ENCODE measurements around the gene CLEC9A. TPM values are rescaled to one million over a fixed set of nuclear protein-coding genes. Genes with fewer than 3 reads are reported as not detected.

Gene CLEC9A
- total RNA-seq, 1 experiment from 2014 or later = not detected

- H3F3A ChIP-seq (ENCODE audit: low read length, unreplicated experiment) = no peaks in the 10 kb centered on the region
- H3K4me3 ChIP-seq (ENCODE audit: low read length) = no peak overlapping the region; the same call in 1 of the 2 replicates
- TF ChIP-seq CTCF (conservative IDR thresholded peaks at IDR 0.05; ENCODE audit: low read depth, low read length) = no peak
- no peak for TF ChIP-seq EZH2 (IDR thresholded peaks at IDR 0.05; ENCODE audit: low read length, unreplicated experiment)
- TF ChIP-seq EZH2phosphoT487 (IDR thresholded peaks at IDR 0.05; ENCODE audit: borderline replicate concordance, low read length) = no peak
- BruUV-seq (replicated peaks) = no TSS peak
- H3K4me1 ChIP-seq (ENCODE audit: insufficient read depth, low read length) = peaks cover 24% of the 10 kb centered on the region
- H3K79me2 ChIP-seq (ENCODE audit: low read length) = no peaks in the 10 kb centered on the region
- no peaks in the 10 kb centered on the region for H4K20me1 ChIP-seq (ENCODE audit: low read length)
- no peaks in the 10 kb centered on the region for H3K27me3 ChIP-seq (ENCODE audit: low read length)
- H3K9me3 ChIP-seq (ENCODE audit: low read length) = no peaks in the 10 kb centered on the region
- ATAC-seq (peak; percentile 87), DNase-seq (peak; percentile 86)
- intact Hi-C loops (cut with micrococcal nuclease) = loop anchor here (2.0 to 5.0 kb wide), 2 partner anchors 15 to 161 kb away; no protein-coding TSS in a partner anchor
- peak overlapping the region; percentile 59 for H2AFZ ChIP-seq (ENCODE audit: low read length)
- H3K36me3 ChIP-seq (ENCODE audit: low read depth, low read length) = no peaks in the 10 kb centered on the region
- peak overlapping the region; percentile 66 for H3K4me2 ChIP-seq (ENCODE audit: low read length)
- H3K9me2 ChIP-seq (replicated peaks; ENCODE audit: low read length) = no peaks in the 10 kb centered on the region
- ChIA-PET CTCF (interaction anchor here (0.6 to 1.0 kb wide), 2 partner anchors 22 to 214 kb away, joined by 3 to 4 read pairs; no protein-coding TSS in a partner anchor), POLR2A (ENCODE audit: unreplicated experiment) (interaction anchor here (0.6 kb wide), 1 partner anchor 14 kb away, joined by 4 read pairs; no protein-coding TSS in a partner anchor)
- H3K9ac ChIP-seq (ENCODE audit: low read length) = peak overlapping the region; percentile 33; the same call in 1 of the 2 replicates
- peak overlapping the region; percentile 85 for H3K27ac ChIP-seq (ENCODE audit: low read length)
Observed at GRCh38 chr12:10031771-10032175, 1.3 kb downstream of the CLEC9A start.

- TF ChIP-seq CTCF (conservative IDR thresholded peaks at IDR 0.05; ENCODE audit: low read depth, low read length) = peak; percentile 65
- no peak for TF ChIP-seq EZH2phosphoT487 (IDR thresholded peaks at IDR 0.05; ENCODE audit: borderline replicate concordance, low read length)
- no peak for TF ChIP-seq EZH2 (IDR thresholded peaks at IDR 0.05; ENCODE audit: low read length, unreplicated experiment)
- H3K9ac ChIP-seq (ENCODE audit: low read length) = no peak overlapping the region
- ChIA-PET CTCF (interaction anchor here (0.9 kb wide), 1 partner anchor 35 kb away, joined by 3 read pairs; no protein-coding TSS in a partner anchor), POLR2A (ENCODE audit: unreplicated experiment) (no interaction called here)
- H4K20me1 ChIP-seq (ENCODE audit: low read length) = no peaks in the 10 kb centered on the region
- H3K27ac ChIP-seq (ENCODE audit: low read length) = no peak overlapping the region
- DNase-seq (peak; percentile 42), ATAC-seq (no peak)
- no peaks in the 10 kb centered on the region for H3K27me3 ChIP-seq (ENCODE audit: low read length)
- no peaks in the 10 kb centered on the region for H3K36me3 ChIP-seq (ENCODE audit: low read depth, low read length)
- no peaks in the 10 kb centered on the region for H3K9me2 ChIP-seq (replicated peaks; ENCODE audit: low read length)
- no peaks in the 10 kb centered on the region for H3K9me3 ChIP-seq (ENCODE audit: low read length)
- no TSS peak for BruUV-seq (replicated peaks)
- peaks cover 16% of the 10 kb centered on the region for H3K4me1 ChIP-seq (ENCODE audit: insufficient read depth, low read length)
- no peak overlapping the region for H3K4me2 ChIP-seq (ENCODE audit: low read length)
- no peaks in the 10 kb centered on the region for H3K79me2 ChIP-seq (ENCODE audit: low read length)
- intact Hi-C loops (cut with micrococcal nuclease) = loop anchor here (1.0 to 5.0 kb wide), 2 partner anchors 106 to 158 kb away; no protein-coding TSS in a partner anchor
- no peak overlapping the region for H2AFZ ChIP-seq (ENCODE audit: low read length)
- no peak overlapping the region for H3K4me3 ChIP-seq (ENCODE audit: low read length)
- no peaks in the 10 kb centered on the region for H3F3A ChIP-seq (ENCODE audit: low read length, unreplicated experiment)
Observed at GRCh38 chr12:10033783-10034545, 3.5 kb downstream of the CLEC9A start.

GRCh38 chr12:10042167-10042566 is 11.7 kb downstream of the CLEC9A start:
- H3K79me2 ChIP-seq (ENCODE audit: low read length) = no peaks in the 10 kb centered on the region
- no peaks in the 10 kb centered on the region for H3K36me3 ChIP-seq (ENCODE audit: low read depth, low read length)
- H3K9me3 ChIP-seq (ENCODE audit: low read length) = no peaks in the 10 kb centered on the region
- ATAC-seq (no peak), DNase-seq (no peak)
- no peak overlapping the region for H2AFZ ChIP-seq (ENCODE audit: low read length)
- H4K20me1 ChIP-seq (ENCODE audit: low read length) = no peaks in the 10 kb centered on the region
- no peaks in the 10 kb centered on the region for H3K4me1 ChIP-seq (ENCODE audit: insufficient read depth, low read length)
- intact Hi-C loops (cut with micrococcal nuclease) = no loop called here
- no peak overlapping the region for H3K9ac ChIP-seq (ENCODE audit: low read length)
- no peak overlapping the region for H3K4me3 ChIP-seq (ENCODE audit: low read length)
- H3K4me2 ChIP-seq (ENCODE audit: low read length) = no peak overlapping the region
- H3K27me3 ChIP-seq (ENCODE audit: low read length) = peaks cover 29% of the 10 kb centered on the region
- no peaks in the 10 kb centered on the region for H3F3A ChIP-seq (ENCODE audit: low read length, unreplicated experiment)
- H3K27ac ChIP-seq (ENCODE audit: low read length) = no peak overlapping the region
- BruUV-seq (replicated peaks) = no TSS peak
- no peaks in the 10 kb centered on the region for H3K9me2 ChIP-seq (replicated peaks; ENCODE audit: low read length)
- TF ChIP-seq CTCF (conservative IDR thresholded peaks at IDR 0.05; ENCODE audit: low read depth, low read length) (no peak), EZH2phosphoT487 (IDR thresholded peaks at IDR 0.05; ENCODE audit: borderline replicate concordance, low read length) (no peak), EZH2 (IDR thresholded peaks at IDR 0.05; ENCODE audit: low read length, unreplicated experiment) (no peak)
- POLR2A ChIA-PET (ENCODE audit: unreplicated experiment) = no interaction called here
- CTCF ChIA-PET = no interaction called here
